ENCODE results near the gene POLR3B. TPM values are rescaled to one million over a fixed set of nuclear protein-coding genes. Genes with fewer than 3 reads are reported as not detected.

POLR3B gene
- total RNA-seq, 1 experiment from 2014 or later: 10.7 TPM

GRCh38 chr12:106452309-106452708 lies 94.8 kb downstream of the POLR3B start:
- Histone ChIP-seq H3K9me2 (ENCODE audit: insufficient read depth) (no peaks in the 10 kb centered on the region), H4K20me1 (ENCODE audit: insufficient read depth) (no peaks in the 10 kb centered on the region), H3K27me3 (ENCODE audit: insufficient read depth, low read length) (no peaks in the 10 kb centered on the region), H3K9ac (ENCODE audit: low read length) (no peak overlapping the region), H3K4me3 (replicated peaks in 1 of 2; ENCODE audit: low read depth in 1 of 2, low read length in 2 of 2) (no peak overlapping the region), H3K36me3 (ENCODE audit: control insufficient read depth in 1 of 2, insufficient read depth in 2 of 2, low read length in 2 of 2) (no peaks in the 10 kb centered on the region), H3K4me1 (ENCODE audit: control insufficient read depth in 1 of 2, insufficient read depth in 2 of 2, low read length in 2 of 2) (no peaks in the 10 kb centered on the region), H3K9me3 (ENCODE audit: control insufficient read depth in 1 of 2, insufficient read depth in 1 of 2, low read depth in 1 of 2, low read length in 2 of 2) (no peaks in the 10 kb centered on the region), H3K4me2 (ENCODE audit: low read length) (no peak overlapping the region), H2AFZ (ENCODE audit: low read depth, low read length, poor library complexity, severe bottlenecking) (no peak overlapping the region), H3K79me2 (ENCODE audit: insufficient read depth, low read length) (no peaks in the 10 kb centered on the region), H3K27ac (ENCODE audit: low read depth, low read length) (no peak overlapping the region)
- DNase-seq (ENCODE audit: low read depth, low spot score) (no peak), ATAC-seq (no peak)
- ChIA-PET RAD21 (ENCODE audit: low non-redundant PET in 1 of 2, low total read pairs in 2 of 2, uncharacterized antibody in 2 of 2, unreplicated experiment in 2 of 2) (no interaction called here), POLR2A (no interaction called here), CTCF (no interaction called here)
- intact Hi-C loops (cut with micrococcal nuclease): no loop called here
- no peak for TF ChIP-seq JUND (IDR thresholded peaks at IDR 0.05)
- TF ChIP-seq YY1 (IDR thresholded peaks at IDR 0.05; ENCODE audit: extremely low read depth, insufficient replicate concordance, low read depth, low read length): no peak
- TF ChIP-seq CEBPB (IDR thresholded peaks at IDR 0.05; ENCODE audit: low read depth): no peak
- no peak for TF ChIP-seq CBX3 (IDR thresholded peaks at IDR 0.05; ENCODE audit: low read depth)
- no peak for TF ChIP-seq REST (IDR thresholded peaks at IDR 0.05; ENCODE audit: low read depth)
- no peak for TF ChIP-seq SIN3A (IDR thresholded peaks at IDR 0.05; ENCODE audit: low read depth)
- no peak for TF ChIP-seq SP1 (IDR thresholded peaks at IDR 0.05; ENCODE audit: low read depth)
- TF ChIP-seq ELF1 (IDR thresholded peaks at IDR 0.05; ENCODE audit: borderline replicate concordance, low read depth): no peak
- TF ChIP-seq EGR1 (IDR thresholded peaks at IDR 0.05; ENCODE audit: low read depth): no peak
- TF ChIP-seq EZH2 (IDR thresholded peaks at IDR 0.05): no peak
- no peak for TF ChIP-seq ZFX (IDR thresholded peaks at IDR 0.05)
- no peak for TF ChIP-seq ATF3 (IDR thresholded peaks at IDR 0.05)
- no peak for TF ChIP-seq SRF (IDR thresholded peaks at IDR 0.05; ENCODE audit: low read depth)
- TF ChIP-seq RAD21 (IDR thresholded peaks at IDR 0.05; ENCODE audit: low read depth): no peak
- TF ChIP-seq ZNF274 (IDR thresholded peaks at IDR 0.05; ENCODE audit: low read depth, low read length): no peak
- TF ChIP-seq EZH2phosphoT487 (IDR thresholded peaks at IDR 0.05; ENCODE audit: borderline replicate concordance): no peak
- TF ChIP-seq CTCF (IDR thresholded peaks at IDR 0.05 in 2 of 3, conservative IDR thresholded peaks at IDR 0.05 in 1 of 3; ENCODE audit: borderline replicate concordance in 1 of 3, insufficient read depth in 1 of 3, low read depth in 2 of 3, low read length in 2 of 3): no peak
- TF ChIP-seq POLR2A (IDR thresholded peaks at IDR 0.05; ENCODE audit: borderline replicate concordance, extremely low read depth, insufficient read depth, insufficient read length): no peak
- BruUV-seq (replicated peaks): no TSS peak

Measured in HCT116 (cell line).